ENCODE measurements around the gene ARHGEF19. TPM values are rescaled to one million over a fixed set of nuclear protein-coding genes. Genes with fewer than 3 reads are reported as not detected.
"Not testable (repeated sequence)": the region's sequence is repeated elsewhere in the genome, so short reads cannot be mapped to it uniquely, and the experiment has no call there.

Gene ARHGEF19
- total RNA-seq: 1 to 10 TPM; 6.8 to 7.8 TPM
- 12.7 TPM for polyA plus RNA-seq

DNA sequence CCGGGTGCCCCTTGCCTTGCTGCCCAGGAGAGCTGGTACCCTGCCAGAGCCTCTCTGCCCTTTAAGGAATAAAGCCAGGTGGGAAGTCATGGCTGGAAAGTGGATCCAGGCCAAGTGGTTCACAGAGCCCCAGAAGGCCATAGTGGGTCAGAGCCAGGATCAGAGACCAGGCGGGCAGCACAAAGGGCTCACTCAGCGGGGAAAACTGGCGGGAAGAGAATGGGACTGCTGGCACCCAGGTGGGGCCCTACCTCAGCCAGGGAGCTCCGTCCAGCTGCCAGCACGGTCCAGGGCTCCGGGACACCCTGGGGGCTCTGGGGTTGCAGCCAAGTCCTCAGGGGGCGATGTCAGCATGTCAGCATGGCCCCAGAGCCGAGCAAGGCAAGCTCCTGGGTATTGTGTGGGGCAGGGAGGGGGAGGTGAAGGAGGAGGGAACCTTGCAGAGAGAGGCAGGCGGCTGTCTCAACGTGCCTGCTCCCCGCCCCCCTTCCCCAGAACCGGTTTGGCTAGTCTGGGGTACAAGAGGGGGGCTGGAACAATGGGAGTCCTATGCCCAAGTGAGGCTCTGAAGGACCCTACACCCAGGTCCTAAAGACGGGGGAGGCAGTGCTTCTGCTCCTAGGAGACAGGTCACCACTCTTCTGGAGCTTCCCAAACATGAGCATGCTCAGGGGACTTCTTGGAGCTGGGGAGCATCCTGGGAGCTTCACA, at the start of gene ARHGEF19:
TSS of gene ARHGEF19 (minus strand) at position 402 of the 711 bp plus-strand sequence. CDS start 3,598 bp downstream, outside the sequence.
- Histone ChIP-seq H3K4me1 (ENCODE audit: insufficient read depth, low read length) (peaks cover 18% of the 10 kb centered on the region), H3K36me3 (ENCODE audit: insufficient read depth, low read length) (no peaks in the 10 kb centered on the region), H3K27ac (ENCODE audit: low read depth, low read length) (no peak within 1 kb of the TSS), H3K4me3 (ENCODE audit: low read length) (no peak within 1 kb of the TSS), H3K27me3 (ENCODE audit: insufficient read depth, low read length, poor library complexity, severe bottlenecking) (no peaks in the 10 kb centered on the region), H3K9me3 (ENCODE audit: low read length) (no peaks in the 10 kb centered on the region)
- H3K9me3 Mint-ChIP-seq: no peaks in the 10 kb centered on the region
- H3K27ac Mint-ChIP-seq: peak within 1 kb of the TSS in 1 of 8 donors; percentile 43
- H3K4me1 Mint-ChIP-seq: peaks cover 15 to 20% (median 16%) of the 10 kb centered on the region in 3 donors
- H3K4me3 Mint-ChIP-seq: peak within 1 kb of the TSS in 1 of 7 donors; percentile 2
- no peaks in the 10 kb centered on the region for H3K36me3 Mint-ChIP-seq
- no peak for DNase-seq
- ChIA-PET POLR2A (no interaction called here), CTCF (no interaction called here)
- H3K27me3 Mint-ChIP-seq: peaks cover 0 to 2% of the 10 kb centered on the region in 2 donors

DNA sequence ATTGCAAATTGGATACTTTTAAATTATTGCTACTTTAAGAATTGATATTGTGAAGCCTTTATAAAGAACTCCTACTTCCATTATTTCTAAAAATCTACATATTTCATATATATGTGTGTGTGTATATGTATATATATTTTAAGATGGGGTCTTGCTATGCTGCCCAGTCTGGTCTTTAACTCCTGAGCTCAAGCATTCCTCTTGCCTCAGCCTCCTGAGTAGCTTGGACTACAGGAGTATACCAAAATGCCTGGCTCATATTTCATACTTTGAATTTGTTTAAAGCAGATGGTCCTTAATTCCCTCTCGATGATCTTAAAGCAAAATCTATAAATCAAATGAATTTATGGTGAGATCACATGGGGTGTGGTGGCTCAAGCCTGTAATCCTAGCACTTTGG, 49.6 kb upstream of the ARHGEF19 start:
- peak overlapping the region in 1 of 8 donors; percentile 38 for H3K27ac Mint-ChIP-seq
- no peaks in the 10 kb centered on the region for H3K27me3 Mint-ChIP-seq
- Histone ChIP-seq H3K4me3 (ENCODE audit: low read length) (no peak overlapping the region), H3K36me3 (ENCODE audit: insufficient read depth, low read length) (no peaks in the 10 kb centered on the region), H3K27me3 (ENCODE audit: insufficient read depth, low read length, poor library complexity, severe bottlenecking) (no peaks in the 10 kb centered on the region), H3K9me3 (ENCODE audit: low read length) (no peaks in the 10 kb centered on the region), H3K4me1 (ENCODE audit: insufficient read depth, low read length) (peaks cover 6% of the 10 kb centered on the region), H3K27ac (ENCODE audit: low read depth, low read length) (no peak overlapping the region)
- H3K4me1 Mint-ChIP-seq: peaks cover 7 to 22% (median 15%) of the 10 kb centered on the region in 3 donors
- H3K4me3 Mint-ChIP-seq: no peak overlapping the region
- POLR2A ChIA-PET: no interaction called here
- peaks cover 0 to 19% (median 3%) of the 10 kb centered on the region in 3 donors for H3K36me3 Mint-ChIP-seq
- no peaks in the 10 kb centered on the region for H3K9me3 Mint-ChIP-seq
- CTCF ChIA-PET: no interaction called here
- no peak for DNase-seq

DNA sequence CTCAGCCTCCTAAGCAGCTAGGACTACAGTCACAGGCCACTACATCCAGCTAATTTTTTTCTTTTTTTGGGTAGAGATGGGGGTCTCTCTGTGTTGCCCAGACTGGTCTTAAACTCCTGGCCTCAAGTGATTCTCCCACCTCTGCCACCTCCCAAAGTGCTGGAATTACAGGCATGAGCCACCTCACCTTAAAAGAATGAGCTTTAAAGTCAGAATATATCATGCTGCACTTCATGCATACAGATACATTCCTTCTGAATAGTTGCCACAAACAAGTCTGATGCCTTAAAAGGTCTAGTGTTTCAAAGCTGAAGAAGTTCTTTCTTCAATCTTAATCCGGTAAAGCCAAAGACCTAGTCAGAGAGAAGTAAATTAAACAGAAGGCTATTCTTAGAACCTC, 48.4 kb upstream of the ARHGEF19 start:
- peaks cover 2% of the 10 kb centered on the region for H3K36me3 ChIP-seq (ENCODE audit: insufficient read depth, low read length)
- no peaks in the 10 kb centered on the region for H3K9me3 Mint-ChIP-seq
- H3K27me3 ChIP-seq (ENCODE audit: insufficient read depth, low read length, poor library complexity, severe bottlenecking): no peaks in the 10 kb centered on the region
- H3K9me3 ChIP-seq (ENCODE audit: low read length): no peaks in the 10 kb centered on the region
- peaks cover 5 to 14% (median 6%) of the 10 kb centered on the region in 3 donors for H3K4me1 Mint-ChIP-seq
- H3K4me3 Mint-ChIP-seq: no peak overlapping the region
- H3K4me3 ChIP-seq (ENCODE audit: low read length): no peak overlapping the region
- no peak overlapping the region for H3K27ac ChIP-seq (ENCODE audit: low read depth, low read length)
- no peaks in the 10 kb centered on the region for H3K27me3 Mint-ChIP-seq
- H3K4me1 ChIP-seq (ENCODE audit: insufficient read depth, low read length): no peaks in the 10 kb centered on the region
- no peak for DNase-seq
- ChIA-PET POLR2A (no interaction called here), CTCF (interaction anchor here (1.0 to 1.3 kb wide), 2 partner anchors 16 to 182 kb away, joined by 3 to 4 read pairs; no protein-coding TSS in a partner anchor)
- H3K27ac Mint-ChIP-seq: no peak overlapping the region
- H3K36me3 Mint-ChIP-seq: peaks cover 0 to 31% (median 3%) of the 10 kb centered on the region in 3 donors

GRCh38 chr1:16258591-16259135, 46.2 kb upstream of the ARHGEF19 start:
- CTCF ChIA-PET: no interaction called here
- DNase-seq: no peak
- Mint-ChIP-seq H3K27me3 (no peaks in the 10 kb centered on the region), H3K4me1 (peaks cover 2 to 8% (median 4%) of the 10 kb centered on the region in 3 donors), H3K4me3 (no peak overlapping the region), H3K36me3 (peaks cover 0 to 49% (median 2%) of the 10 kb centered on the region in 3 donors), H3K27ac (peak overlapping the region in 6 of 8 donors; percentile 9 to 79 (median 60)), H3K9me3 (no peaks in the 10 kb centered on the region)
- Histone ChIP-seq H3K36me3 (ENCODE audit: insufficient read depth, low read length) (peaks cover 19% of the 10 kb centered on the region), H3K27ac (ENCODE audit: low read depth, low read length) (no peak overlapping the region), H3K9me3 (ENCODE audit: low read length) (no peaks in the 10 kb centered on the region), H3K4me3 (ENCODE audit: low read length) (no peak overlapping the region), H3K27me3 (ENCODE audit: insufficient read depth, low read length, poor library complexity, severe bottlenecking) (no peaks in the 10 kb centered on the region), H3K4me1 (ENCODE audit: insufficient read depth, low read length) (no peaks in the 10 kb centered on the region)
- POLR2A ChIA-PET: no interaction called here

DNA sequence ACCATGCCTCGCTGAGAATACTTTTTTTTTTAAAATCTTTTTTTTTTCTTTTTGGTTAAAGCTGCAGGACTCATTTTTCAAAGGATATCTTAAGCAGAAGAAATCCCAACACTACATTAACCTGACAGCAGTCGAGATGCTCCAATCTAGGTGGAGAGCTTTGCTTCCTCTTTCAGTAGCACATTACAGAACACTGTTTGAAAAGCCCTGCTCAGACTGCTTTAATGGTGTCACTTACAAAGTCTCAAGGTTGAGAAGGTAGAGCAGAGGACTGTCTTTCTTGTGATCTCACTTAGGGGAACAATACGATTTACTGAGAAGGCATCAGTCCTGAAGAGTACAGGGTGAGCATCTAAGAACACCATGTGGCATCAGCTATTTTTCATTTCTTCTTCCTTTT, 45.5 kb upstream of the ARHGEF19 start:
- Mint-ChIP-seq H3K27ac (peak overlapping the region in 3 of 8 donors; percentile 36 to 73 (median 57)), H3K36me3 (peaks cover 0 to 56% (median 2%) of the 10 kb centered on the region in 3 donors), H3K4me1 (peaks cover 2 to 8% (median 4%) of the 10 kb centered on the region in 3 donors), H3K27me3 (no peaks in the 10 kb centered on the region), H3K4me3 (no peak overlapping the region), H3K9me3 (no peaks in the 10 kb centered on the region)
- peaks cover 25% of the 10 kb centered on the region for H3K36me3 ChIP-seq (ENCODE audit: insufficient read depth, low read length)
- ChIA-PET POLR2A (no interaction called here), CTCF (no interaction called here)
- no peaks in the 10 kb centered on the region for H3K27me3 ChIP-seq (ENCODE audit: insufficient read depth, low read length, poor library complexity, severe bottlenecking)
- H3K4me1 ChIP-seq (ENCODE audit: insufficient read depth, low read length): no peaks in the 10 kb centered on the region
- H3K27ac ChIP-seq (ENCODE audit: low read depth, low read length): no peak overlapping the region
- H3K4me3 ChIP-seq (ENCODE audit: low read length): no peak overlapping the region
- DNase-seq: no peak
- H3K9me3 ChIP-seq (ENCODE audit: low read length): no peaks in the 10 kb centered on the region

DNA sequence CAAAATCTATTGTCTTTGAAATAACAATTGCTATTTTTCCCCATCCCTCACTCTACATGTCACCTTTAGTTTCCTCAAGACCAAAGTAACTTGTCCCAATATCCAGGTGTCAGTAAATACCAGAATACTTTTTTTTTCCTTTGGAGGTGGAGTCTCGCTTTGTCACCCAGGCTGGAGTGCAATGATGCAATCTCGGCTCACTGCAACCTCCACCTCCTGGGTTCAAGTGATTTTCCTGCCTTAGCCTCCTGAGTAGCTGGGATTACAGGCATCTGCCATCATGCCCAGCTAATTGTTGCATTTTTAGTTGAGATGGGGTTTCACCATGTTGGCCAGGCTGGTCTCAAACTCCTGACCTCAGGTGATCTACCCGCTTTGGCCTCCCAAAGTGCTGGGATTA, 45.1 kb upstream of the ARHGEF19 start:
- POLR2A ChIA-PET; H3K4me1 Mint-ChIP-seq; DNase-seq; H3K4me1 ChIP-seq (ENCODE audit: insufficient read depth, low read length); H3K4me3 Mint-ChIP-seq; H3K27ac ChIP-seq (ENCODE audit: low read depth, low read length); H3K4me3 ChIP-seq (ENCODE audit: low read length); H3K27me3 ChIP-seq (ENCODE audit: insufficient read depth, low read length, poor library complexity, severe bottlenecking); H3K9me3 Mint-ChIP-seq; H3K9me3 ChIP-seq (ENCODE audit: low read length); H3K27me3 Mint-ChIP-seq; CTCF ChIA-PET: not testable (repeated sequence)
- peaks cover 0 to 60% (median 4%) of the 10 kb centered on the region in 3 donors for H3K36me3 Mint-ChIP-seq
- H3K27ac Mint-ChIP-seq: peak overlapping the region in 3 of 8 donors; percentile 12 to 27 (median 14)
- H3K36me3 ChIP-seq (ENCODE audit: insufficient read depth, low read length): peaks cover 28% of the 10 kb centered on the region

- Mint-ChIP-seq H3K27ac (peak overlapping the region in 2 of 8 donors; percentile 11 to 51), H3K36me3 (peaks cover 0 to 69% (median 8%) of the 10 kb centered on the region in 3 donors), H3K4me1 (peaks cover 2 to 8% (median 4%) of the 10 kb centered on the region in 3 donors), H3K9me3 (no peaks in the 10 kb centered on the region), H3K4me3 (no peak overlapping the region), H3K27me3 (no peaks in the 10 kb centered on the region)
- Histone ChIP-seq H3K36me3 (ENCODE audit: insufficient read depth, low read length) (peaks cover 36% of the 10 kb centered on the region), H3K9me3 (ENCODE audit: low read length) (no peaks in the 10 kb centered on the region), H3K27ac (ENCODE audit: low read depth, low read length) (no peak overlapping the region), H3K4me1 (ENCODE audit: insufficient read depth, low read length) (no peaks in the 10 kb centered on the region), H3K4me3 (ENCODE audit: low read length) (no peak overlapping the region), H3K27me3 (ENCODE audit: insufficient read depth, low read length, poor library complexity, severe bottlenecking) (no peaks in the 10 kb centered on the region)
- POLR2A ChIA-PET: no interaction called here
- CTCF ChIA-PET: no interaction called here
- no peak for DNase-seq
Observed at GRCh38 chr1:16256478-16256877, 44.0 kb upstream of the ARHGEF19 start.

- CTCF ChIA-PET: no interaction called here
Observed at GRCh38 chr1:16254263-16254928, 41.9 kb upstream of the ARHGEF19 start.

More at GRCh38 chr1:16254263-16254928, 41.9 kb upstream of the ARHGEF19 start:
- Histone ChIP-seq H3K36me3 (ENCODE audit: insufficient read depth, low read length) (peaks cover 36% of the 10 kb centered on the region), H3K4me3 (ENCODE audit: low read length) (no peak overlapping the region), H3K27ac (ENCODE audit: low read depth, low read length) (no peak overlapping the region), H3K4me1 (ENCODE audit: insufficient read depth, low read length) (peaks cover 8% of the 10 kb centered on the region), H3K9me3 (ENCODE audit: low read length) (no peaks in the 10 kb centered on the region), H3K27me3 (ENCODE audit: insufficient read depth, low read length, poor library complexity, severe bottlenecking) (no peaks in the 10 kb centered on the region)
- no peaks in the 10 kb centered on the region for H3K9me3 Mint-ChIP-seq
- H3K27ac Mint-ChIP-seq: peak overlapping the region in 6 of 8 donors; percentile 27 to 88 (median 42)
- H3K27me3 Mint-ChIP-seq: no peaks in the 10 kb centered on the region
- H3K4me1 Mint-ChIP-seq: peaks cover 6 to 10% (median 7%) of the 10 kb centered on the region in 3 donors
- H3K4me3 Mint-ChIP-seq: no peak overlapping the region
- peaks cover 0 to 81% (median 8%) of the 10 kb centered on the region in 3 donors for H3K36me3 Mint-ChIP-seq
- POLR2A ChIA-PET: no interaction called here
- DNase-seq: no peak

All from CD8-positive, alpha-beta memory T cell (primary cell).